ENCODE results near the gene GSE1. TPM values are rescaled to one million over a fixed set of nuclear protein-coding genes. Genes with fewer than 3 reads are reported as not detected.

Gene GSE1
- total and polyA plus RNA-seq, 9 of the 15 experiments (the other 6 are each of a cell fraction or from before 2014, with no cell fraction given): 12.2 to 244 (median 57.9) TPM

- TF ChIP-seq RFX5 (IDR thresholded peaks at IDR 0.05; ENCODE audit: low read depth, low read length) (no peak), KHSRP (IDR thresholded peaks at IDR 0.05) (no peak), RBFOX2 (IDR thresholded peaks at IDR 0.05; ENCODE audit: low read depth, low read length) (peak; percentile 90), NCOA1 (IDR thresholded peaks at IDR 0.05; ENCODE audit: low read depth) (peak; percentile 91), AFF4 (CRISPR knock-in tag; IDR thresholded peaks at IDR 0.05) (peak; percentile 57), GATAD2A (IDR thresholded peaks at IDR 0.05) (no peak), RBM25 (IDR thresholded peaks at IDR 0.05; ENCODE audit: low read depth, low read length, severe bottlenecking) (no peak), SREBF1 (IDR thresholded peaks at IDR 0.05; ENCODE audit: borderline replicate concordance, low read depth, low read length) (no peak), CREB3 (tag; conservative IDR thresholded peaks at IDR 0.05; ENCODE audit: low read depth) (0 out of 2 replicates have a peak, but pooled peaks have one; percentile 37), ZC3H4 (CRISPR knock-in tag; IDR thresholded peaks at IDR 0.05; ENCODE audit: borderline replicate concordance) (no peak), CTCF (IDR thresholded peaks at IDR 0.05 in 2 of 3, conservative IDR thresholded peaks at IDR 0.05 in 1 of 3; ENCODE audit: insufficient read depth in 2 of 3, low read depth in 1 of 3, low read length in 3 of 3) (no peak), NCOA4 (IDR thresholded peaks at IDR 0.05; ENCODE audit: partially characterized antibody) (no peak), BCL6 (CRISPR knock-in tag; IDR thresholded peaks at IDR 0.05) (no peak), MTA1 (IDR thresholded peaks at IDR 0.05; ENCODE audit: borderline replicate concordance) (peak; percentile 71; the same call in 1 of the 2 replicates), ZNF239 (CRISPR knock-in tag; IDR thresholded peaks at IDR 0.05) (no peak), CXXC5 (CRISPR knock-in tag; IDR thresholded peaks at IDR 0.05) (peak; percentile 92), ZMIZ1 (IDR thresholded peaks at IDR 0.05; ENCODE audit: low read depth in 2 of 2, low read length in 2 of 2) (peak in 1 of 2 experiments; percentile 79; a peak in 1 of 4 replicates), NEUROD1 (IDR thresholded peaks at IDR 0.05; ENCODE audit: borderline replicate concordance, low read depth, low read length, partially characterized antibody) (peak; percentile 92)
Measured at GRCh38 chr16:85612801-85613603, at the start of gene GSE1 (continued).
